HG03280 (cell line): ENCODE results near the gene SMYD3.
A peak's percentile ranks its signal among the peaks of the same experiment; 100 is the strongest.

Experiments
- ATAC-seq: cut with Tn5 transposase; IDR thresholded peaks from one replicate; pipeline ENCODE4 v1.9.1; 2021; ENCODE audit warnings: mild to moderate bottlenecking, moderate library complexity; ENCODE audit not compliant: unreplicated experiment

Gene SMYD3

DNA sequence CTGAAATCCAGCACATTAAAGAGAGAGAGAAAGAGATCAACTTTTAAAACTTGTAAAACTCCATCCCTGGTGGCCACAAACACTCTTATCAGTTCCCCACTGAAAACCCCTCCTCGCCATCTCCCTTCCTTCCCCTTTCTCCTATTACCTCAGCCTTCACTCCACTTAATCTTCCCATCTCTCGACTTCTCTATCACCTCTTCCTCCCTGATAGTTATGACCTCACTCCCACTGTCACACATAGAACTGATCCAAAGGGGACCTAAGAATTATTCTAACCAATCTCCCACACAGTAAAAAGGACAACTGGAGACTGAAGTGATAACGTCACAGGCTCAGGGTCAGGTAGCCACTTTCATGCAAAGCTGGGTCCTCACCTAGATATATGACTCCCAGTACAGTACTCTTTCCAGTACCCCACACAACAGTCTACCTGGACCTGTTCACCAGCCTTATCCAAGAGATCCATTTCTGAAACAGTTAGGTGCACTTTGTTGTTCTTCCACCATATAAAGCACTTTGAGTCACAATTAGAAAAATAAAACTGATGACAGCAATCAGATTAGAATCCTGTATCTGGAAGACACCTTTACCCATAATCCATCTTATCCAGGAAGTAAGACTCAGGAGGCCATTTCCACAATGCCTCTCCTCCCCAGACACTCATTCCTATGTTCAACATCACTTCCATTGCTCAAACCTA is 324.8 kb downstream of the SMYD3 start:
- ATAC-seq = no peak

DNA sequence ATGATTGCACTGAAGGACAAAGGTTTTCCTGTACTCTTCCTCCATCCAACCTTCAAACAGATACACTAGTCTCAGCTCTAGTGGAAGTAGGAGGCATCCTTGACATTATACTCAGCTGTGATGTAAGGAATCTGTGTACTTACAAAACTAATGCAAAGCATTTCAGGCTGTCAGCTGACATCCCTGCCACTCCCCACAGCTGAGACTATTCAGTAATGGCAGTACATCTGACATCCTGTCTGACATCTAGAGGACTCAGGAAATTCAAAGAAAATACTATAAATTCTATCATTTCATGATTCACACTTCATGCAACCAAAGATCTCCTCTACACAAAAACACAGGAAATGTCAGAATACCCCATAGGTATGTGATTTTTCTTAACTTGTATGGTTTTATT is 325.8 kb downstream of the SMYD3 start:
- no peak for ATAC-seq

DNA sequence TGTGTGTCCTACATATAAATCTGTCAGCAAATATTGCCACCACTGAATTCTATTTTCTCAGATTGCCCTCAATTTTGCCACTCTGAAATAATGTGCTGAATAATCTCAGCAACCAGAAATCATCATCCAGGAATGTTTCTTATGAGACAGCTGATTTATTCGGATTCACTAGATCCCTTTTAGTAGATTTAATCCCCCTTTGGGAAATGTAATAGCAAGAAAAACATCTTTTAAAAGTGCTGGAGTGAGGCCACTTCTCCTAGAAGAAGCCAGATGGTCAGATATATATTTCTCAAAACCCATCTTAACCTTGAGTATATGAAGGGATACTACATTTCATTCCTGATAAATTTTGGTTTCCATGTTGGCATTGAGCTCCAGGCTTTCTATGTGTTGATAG is 327.7 kb downstream of the SMYD3 start:
- ATAC-seq = no peak

DNA sequence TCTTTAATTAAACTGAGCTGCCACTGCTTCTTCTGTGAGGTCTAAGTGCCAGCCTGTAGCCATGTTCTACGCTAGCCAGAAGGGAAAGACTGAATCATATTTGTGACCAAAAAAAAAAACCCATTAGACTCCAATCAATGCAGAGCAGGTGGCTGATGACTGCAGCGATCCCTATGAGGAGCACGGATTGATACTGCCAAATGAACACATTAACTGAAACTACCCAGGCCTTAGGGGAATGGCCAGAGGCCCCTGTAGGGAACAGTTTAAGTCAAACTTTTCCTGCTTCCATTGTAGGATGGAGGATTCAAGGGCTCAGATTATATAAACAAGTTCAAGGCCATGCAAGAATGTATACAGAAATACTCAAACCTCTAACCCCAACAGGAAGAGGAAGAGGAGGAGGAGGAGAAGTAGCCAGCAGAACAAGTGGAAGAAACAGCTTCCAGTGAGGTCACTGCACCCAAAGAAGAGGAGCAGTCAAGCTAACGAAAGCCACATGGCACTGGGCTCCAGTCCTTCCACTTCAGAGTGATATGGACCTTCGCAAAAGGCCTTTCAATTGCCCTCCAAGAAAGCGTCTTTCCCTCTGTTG is 328.3 kb downstream of the SMYD3 start:
- ATAC-seq = no peak

DNA sequence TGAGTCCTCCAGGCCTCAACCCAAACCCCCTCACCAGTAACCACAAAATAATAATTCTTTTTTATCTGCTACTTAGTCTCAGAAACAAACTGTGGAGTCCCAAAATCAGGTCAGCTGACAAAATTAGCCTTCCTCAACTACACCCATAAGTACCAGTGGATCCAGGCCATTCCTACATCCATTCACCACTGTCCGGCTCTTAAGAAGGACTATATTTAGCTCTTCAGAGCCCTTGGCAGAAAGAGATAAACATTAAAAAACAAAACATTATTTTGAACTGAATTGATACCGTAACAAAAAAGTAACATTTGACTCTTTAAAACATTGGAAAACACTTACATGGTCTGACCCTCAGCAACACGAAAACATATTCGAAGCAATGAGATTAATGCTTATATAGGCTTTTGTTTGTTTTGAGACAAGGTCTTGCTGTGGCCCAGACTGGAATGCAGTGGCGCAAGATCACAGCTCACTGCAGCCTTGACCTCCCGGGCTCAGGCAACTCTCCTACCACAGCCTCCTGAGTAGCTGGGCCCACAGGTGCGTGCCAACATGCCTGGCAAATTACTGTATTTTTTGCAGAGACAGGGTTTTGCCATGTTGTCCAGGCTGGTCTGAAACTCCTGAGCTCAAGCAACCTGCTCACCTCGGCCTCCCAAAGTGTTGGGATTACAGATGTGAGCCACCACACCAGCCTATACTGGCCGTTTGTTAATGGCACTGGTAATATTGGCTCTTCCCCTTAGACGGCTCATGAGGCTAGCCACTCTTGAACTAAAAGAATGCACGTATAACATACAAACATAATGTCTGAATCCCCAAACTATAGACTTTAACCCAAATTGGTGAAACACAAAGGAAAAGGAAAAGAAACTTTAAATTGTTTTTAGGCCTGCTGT is 330.7 kb downstream of the SMYD3 start:
- ATAC-seq = no peak

DNA sequence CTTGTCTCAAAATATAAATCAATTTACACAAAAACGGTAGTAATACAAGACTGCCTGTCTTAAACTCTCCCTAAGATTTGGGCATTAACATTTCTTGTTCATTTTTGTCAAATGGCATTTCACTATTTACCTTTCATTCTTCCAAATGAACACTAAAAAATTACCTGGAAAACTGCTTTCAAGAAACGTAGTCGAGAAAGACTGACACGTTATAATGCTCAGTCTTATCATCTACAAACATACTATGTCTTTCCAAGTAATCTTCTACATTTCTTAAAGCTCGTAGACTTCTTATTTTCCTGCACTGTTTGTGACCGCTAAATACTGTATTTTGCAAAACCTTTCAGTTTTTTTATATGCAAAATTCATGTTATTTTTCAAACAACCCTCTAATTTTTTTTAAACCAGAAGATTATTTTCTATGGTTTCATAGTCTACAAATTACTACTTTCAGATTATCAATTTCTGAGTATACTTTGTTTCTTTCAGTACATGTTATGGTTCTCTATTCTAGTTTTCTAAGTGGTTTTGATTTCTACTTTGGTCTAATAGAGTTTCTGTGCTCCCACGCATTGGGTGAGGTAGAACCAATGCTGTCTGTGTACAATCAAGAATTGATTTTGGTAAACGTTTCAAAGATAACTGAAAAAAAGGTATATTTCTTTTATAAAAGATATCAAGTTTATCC is 336.4 kb downstream of the SMYD3 start:
- peak; percentile 96 for ATAC-seq

DNA sequence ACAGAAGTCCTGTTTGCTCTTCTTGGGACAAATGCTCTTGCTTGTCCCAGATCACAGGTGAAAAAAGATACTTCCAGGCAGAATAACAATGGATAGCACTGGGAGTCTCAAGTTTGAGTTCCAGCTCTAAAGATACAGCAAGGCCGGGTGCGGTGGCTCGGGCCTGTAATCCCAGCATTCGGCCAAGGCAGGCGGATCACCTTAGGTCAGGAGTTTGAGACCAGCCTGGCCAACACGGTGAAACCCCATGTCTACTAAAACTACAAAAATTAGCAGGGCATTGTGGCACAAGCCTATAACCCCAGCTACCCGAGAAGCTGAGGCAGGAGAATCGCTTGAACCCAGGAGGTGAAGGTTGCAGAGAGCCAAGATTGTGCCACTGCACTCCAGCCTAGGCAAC is 337.6 kb downstream of the SMYD3 start:
- ATAC-seq = no peak

DNA sequence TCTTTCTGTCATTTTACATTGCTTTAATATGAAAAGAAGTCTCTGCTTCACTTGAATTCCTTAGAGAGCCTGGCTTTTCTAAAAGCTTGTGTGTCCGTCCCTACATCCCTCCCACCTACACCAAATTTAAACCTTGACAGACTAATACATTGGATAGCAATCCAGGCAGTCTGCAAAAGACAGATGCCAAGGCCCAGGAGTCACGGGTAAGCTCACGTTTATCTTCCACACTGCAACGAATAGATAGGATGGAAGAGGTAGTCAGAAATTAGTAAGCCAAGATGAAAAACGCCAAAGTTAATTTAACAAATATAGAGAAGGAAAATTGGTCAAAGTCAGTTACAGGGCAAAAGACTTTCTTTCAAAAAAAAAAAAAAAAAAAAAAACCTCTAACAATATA is 338.1 kb downstream of the SMYD3 start:
- no peak for ATAC-seq

DNA sequence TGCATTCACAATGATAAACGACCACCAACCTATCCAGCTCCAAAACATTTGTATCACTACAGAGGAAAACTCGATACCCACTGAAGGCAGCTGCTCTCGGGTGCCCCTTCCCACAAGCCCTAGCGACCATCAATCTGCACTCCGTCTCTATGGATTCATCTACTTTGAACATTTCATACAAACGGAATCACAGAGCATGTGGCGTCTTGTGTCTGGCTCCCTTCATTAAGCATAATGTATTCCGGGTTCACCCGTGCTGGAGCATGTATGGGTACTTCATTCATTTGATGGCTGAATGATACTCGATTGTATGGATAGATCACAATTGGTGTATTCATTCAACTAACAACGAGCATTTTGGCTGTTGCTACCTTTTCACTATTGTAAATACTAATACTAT is 340.2 kb downstream of the SMYD3 start:
- no peak for ATAC-seq

DNA sequence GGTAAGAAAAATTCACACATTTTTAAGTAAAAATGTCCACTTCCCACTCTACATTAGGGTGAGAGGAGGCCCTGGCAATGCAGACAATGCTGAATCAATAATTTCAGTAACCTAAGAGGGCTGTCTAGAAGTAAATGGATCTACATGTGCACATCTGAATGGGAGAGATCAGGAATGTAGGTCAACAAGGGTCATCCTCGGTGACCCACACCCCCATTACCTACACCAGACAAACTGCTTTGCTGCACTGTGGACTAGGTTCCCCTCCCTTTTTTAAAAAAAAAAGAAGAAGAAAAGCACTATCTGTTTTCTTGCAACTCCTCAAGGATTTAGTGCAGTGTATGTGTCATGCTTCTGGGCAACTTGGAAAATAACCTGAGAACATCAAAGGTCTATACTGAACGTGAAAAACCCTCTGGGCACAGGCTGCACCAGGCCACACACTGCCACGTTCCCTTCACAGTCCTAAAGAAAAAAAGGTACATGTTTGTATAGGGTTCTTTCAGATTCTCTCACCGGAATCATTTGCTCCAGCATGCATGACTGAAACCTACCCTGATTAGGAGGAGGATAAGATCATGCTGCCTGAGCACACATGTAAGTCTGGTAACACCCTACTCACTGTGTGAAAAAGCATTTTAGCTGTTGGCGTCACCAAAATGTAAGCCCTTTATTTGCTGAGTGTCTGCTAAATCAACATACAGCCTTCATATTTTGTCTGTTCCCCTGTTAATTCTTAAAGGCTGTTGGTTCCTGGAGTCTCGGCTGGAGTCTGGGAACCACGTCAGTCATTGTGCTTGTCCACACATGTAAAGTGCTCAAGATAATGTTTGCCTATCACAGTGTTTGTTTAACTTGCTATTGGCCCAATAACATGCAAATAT is 341.0 kb downstream of the SMYD3 start:
- ATAC-seq = no peak

DNA sequence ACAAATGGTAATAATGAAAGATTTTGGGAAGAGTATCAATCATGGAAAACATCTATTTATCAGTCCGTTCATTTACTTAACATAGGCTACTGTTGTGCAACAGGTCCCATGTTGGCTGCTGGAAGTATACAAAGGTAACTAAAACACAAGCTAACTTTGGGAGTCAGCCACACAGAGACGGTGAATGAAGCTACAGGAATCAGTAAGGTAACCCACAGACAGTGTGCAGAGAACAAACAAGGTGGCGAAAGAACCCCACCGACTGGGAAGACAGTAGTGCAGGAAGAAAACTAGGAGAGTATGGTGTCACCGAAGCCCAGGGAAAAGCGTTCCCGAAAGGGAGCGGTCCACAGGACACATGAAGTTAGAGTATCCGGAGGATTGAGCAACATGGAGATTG is 342.3 kb downstream of the SMYD3 start:
- ATAC-seq = no peak

DNA sequence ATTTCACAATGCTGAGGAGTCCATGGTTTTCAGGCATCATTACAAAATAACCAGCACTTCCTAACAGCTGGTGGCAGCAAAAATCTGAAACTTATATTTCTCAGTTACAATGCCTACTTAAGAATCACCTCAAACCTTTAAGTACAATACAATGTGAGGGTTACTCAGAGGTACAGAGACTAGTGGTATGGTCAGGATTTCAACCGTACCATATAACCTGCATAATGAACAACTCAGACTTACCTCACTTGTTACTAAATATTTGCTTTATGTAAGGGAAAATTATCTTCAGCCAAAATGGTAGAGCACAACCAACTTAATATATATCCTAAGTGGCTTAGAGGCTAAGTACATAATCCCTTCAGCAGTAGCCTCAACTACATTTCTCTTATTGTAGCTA is 344.5 kb downstream of the SMYD3 start:
- ATAC-seq = no peak

DNA sequence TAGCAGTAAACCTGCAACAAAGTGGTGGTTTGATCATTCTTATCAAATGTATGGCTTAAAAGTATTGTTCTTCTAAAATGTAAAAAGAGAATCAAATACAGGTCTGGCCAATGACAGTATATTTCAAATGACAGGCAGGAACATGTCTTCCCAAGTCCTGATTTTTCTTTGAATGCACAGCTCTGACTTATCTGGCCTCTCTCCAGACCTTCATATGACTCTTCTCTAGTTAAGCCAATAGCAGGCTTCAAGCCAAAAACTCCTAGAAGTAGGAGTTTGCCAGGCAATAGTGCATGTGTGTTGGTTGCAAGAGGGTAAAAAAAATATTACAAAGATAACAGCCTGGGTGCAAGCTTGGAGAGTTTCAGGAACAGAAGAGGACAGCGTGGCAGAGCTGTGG is 345.5 kb downstream of the SMYD3 start:
- no peak for ATAC-seq

DNA sequence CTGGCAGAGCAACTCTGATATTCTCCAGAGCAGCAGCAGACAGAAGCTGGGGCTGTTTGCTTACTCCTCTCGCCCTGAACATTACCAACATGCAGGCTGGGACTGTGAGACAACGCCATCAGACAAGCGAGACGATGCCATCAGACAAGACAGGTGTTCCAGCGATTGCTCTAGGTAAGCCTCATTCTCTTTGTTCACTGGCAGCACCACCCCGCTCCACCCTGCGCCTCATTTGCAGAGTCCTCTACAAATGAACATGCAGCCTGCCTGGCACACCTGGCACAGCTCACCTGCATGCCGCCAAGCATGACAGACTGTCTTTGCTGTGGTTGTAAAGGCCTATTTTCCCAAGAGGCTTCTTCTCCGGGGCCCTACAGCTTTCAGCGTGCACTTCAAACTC is 346.2 kb downstream of the SMYD3 start:
- ATAC-seq = no peak

DNA sequence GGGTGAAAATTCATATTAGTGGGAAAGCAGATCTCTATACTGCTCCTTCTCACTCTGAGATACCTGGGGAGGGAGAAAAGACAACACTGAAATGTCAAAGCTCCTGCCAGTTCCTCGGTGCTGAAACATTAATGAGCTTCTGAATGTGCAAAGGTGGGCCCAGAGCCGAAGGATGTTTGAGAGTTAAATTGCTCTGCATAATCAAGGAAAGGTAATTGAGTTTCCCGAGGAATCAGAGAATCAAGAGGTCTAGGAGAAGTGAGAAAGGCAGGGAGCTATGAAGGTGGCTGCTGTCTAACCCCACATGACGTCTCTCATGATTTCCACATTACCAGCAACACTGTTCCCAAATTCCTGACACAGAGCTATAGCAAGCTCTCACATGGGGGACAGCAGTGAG is 346.7 kb downstream of the SMYD3 start:
- ATAC-seq = no peak

DNA sequence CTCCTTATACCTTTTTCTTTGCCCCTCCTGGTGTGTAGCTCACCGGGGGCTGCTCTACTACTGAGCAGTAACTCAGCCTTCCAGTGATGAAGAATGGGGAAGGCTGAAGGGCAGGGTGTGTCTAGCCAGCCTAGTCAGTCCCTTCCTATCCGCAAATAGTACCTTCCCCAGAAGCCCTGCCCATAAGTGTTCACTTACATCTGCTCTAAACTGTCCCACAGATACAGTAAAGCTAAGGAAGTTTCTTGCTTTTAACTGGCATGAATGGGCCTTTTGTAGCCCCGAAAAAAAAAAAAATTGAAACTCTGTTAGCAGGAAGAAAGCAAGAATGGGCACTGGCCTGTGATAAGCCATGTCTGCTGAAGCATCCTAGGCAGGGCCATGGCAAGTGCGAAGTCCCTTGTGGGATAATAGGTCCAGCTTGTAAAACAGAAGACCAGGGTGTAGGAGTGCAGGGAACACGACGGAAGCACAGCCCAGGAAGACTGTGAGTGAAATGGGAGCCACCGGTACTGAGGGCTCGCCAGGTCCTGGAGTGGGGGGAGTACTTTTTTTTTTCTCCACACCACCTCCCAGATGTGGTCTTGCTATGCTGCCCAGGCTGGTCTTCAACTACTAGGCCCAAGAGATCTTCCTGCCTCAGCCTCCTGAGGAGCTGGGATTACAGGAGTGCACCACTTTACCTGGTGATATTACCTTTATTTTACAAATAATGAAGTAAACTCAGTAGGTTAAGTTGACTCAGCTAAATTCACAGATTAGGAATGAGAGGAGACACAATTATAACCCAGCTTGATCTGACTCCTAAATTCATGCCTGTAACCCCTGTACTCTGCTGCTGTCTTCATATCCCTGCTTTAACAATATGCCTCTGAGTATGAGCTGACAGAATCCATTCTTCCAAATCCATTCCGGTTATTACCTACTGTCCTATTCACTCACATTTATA is 347.5 kb downstream of the SMYD3 start:
- ATAC-seq = no peak

DNA sequence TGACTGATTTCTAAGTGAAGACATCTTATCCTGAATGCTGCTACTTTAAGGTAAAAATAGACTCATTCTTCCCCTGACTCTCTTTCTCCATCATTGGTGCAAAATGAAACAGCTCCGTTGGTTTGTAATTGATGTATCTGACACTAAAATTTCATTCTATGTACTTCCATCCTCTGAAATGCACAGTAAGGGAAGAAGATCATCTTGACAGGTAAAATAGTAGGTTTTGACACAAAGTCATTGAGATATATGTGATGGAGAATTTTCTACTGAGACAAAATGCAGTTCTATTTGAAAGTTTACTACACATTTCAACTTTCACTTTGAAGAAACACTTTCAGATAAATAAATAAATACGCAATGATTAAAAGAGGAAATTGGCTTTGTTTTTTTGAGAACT is 348.9 kb downstream of the SMYD3 start:
- no peak for ATAC-seq

DNA sequence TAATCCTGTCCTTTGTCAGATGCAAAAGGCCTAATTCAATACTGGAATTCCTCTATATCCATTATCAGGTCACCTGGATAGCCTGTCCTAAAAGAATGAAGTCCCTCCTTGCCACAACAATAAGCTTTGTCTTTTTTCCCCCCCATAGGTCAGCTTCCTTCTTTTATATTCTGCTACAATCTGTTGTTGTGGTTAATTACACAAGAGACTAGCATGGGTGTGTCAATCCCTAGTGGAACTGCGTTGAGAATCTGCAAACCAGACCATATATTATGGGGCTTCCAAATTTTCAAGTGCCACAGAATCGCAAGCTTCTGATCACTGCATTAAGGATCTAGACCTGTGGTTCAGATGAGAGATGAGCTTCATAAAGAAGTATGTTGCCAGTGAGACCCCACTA is 349.6 kb downstream of the SMYD3 start:
- ATAC-seq = no peak

DNA sequence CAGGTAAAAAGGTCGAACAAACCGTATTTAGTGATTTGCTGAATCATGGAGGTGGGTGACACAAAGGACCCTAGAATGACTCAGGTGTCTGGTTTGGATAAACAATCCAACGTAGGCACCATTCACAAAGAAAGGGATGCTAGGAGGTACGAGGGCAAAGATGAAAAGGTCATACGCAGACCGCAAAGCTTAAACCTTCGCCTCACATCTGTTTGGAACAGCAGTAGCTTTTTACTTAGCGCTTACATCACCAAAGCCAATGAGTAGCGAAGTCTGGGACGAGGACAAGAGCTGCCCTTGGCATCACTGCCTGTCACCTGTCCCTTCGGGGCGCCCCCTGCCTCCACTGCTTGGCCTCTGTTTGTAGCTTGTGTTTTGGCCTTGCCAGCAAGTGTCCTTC is 350.2 kb downstream of the SMYD3 start:
- ATAC-seq = no peak
